SH-SY5Y (cell line): ENCODE results near the gene TBX18.

Experiments used
- GATA2 ChIP-seq: IDR thresholded peaks from 2 replicates; pipeline ENCODE4 v1.6.1; 2011; ENCODE audit warnings: mild to moderate bottlenecking, low read depth, low read length
- GATA3 ChIP-seq: IDR thresholded peaks from 2 replicates; pipeline ENCODE4 v1.6.1; 2011; ENCODE audit warnings: low read depth, mild to moderate bottlenecking, low read length, moderate library complexity

- no peak for TF ChIP-seq GATA2
- no peak for TF ChIP-seq GATA3
These were observed 2.0 kb downstream of the TBX18 start for GRCh38 chr6:84762220-84763002.
